ENCODE measurements around the gene RSPH10B2.
A peak's percentile ranks its signal among the peaks of the same experiment; 100 is the strongest.
"Not testable (repeated sequence)": the region's sequence is repeated elsewhere in the genome, so short reads cannot be mapped to it uniquely, and the experiment has no call there.

Gene RSPH10B2

DNA sequence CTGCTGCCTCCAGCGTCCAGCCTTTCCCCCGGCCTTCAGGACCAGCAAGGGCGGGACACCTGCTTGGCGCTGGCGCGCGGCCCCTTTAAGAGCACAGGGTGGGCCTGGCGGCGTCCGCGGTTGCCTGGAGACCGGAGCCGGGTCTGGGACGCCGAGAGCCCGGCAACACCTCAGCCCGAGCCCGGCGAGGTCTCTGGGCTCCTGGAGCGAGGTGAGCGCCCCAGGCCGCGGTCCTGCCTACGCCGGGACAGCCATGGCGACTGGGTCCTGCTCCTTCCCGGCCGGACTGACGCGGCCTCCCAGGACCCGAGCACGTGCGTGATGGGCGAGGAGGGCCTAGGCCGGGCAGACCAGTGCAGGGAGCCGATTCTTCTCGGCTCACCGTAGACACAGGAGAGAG is at the start of gene RSPH10B2:
Gene RSPH10B2 (plus strand): TSS at position 140 of the 400 bp plus-strand sequence. CDS start 3,575 bp downstream, outside the sequence.
- H3K4me3 ChIP-seq (ENCODE audit: low read depth, low read length), result not testable (repeated sequence)

- peak overlapping the region; percentile 94 for H3K4me3 ChIP-seq (ENCODE audit: low read depth, low read length)
- TF ChIP-seq CTCF (IDR thresholded peaks at IDR 0.05; ENCODE audit: borderline replicate concordance, insufficient read depth, low read depth, low read length), result no peak
These were observed 47.8 kb upstream of the RSPH10B2 start for GRCh38 chr7:6705959-6706665.

- peak within 1 kb of the TSS; percentile 94 for H3K4me3 ChIP-seq (ENCODE audit: low read depth, low read length)
- TF ChIP-seq CTCF (IDR thresholded peaks at IDR 0.05; ENCODE audit: borderline replicate concordance, insufficient read depth, low read depth, low read length), result no peak
These were observed 47.1 kb upstream of the RSPH10B2 start, which contains the start of gene ZNF12 for GRCh38 chr7:6706666-6707407. Gene ZNF12, minus strand, starts transcription at chr7:6706947. Its CDS starts 1,774 bp downstream, at chr7:6705173.

DNA sequence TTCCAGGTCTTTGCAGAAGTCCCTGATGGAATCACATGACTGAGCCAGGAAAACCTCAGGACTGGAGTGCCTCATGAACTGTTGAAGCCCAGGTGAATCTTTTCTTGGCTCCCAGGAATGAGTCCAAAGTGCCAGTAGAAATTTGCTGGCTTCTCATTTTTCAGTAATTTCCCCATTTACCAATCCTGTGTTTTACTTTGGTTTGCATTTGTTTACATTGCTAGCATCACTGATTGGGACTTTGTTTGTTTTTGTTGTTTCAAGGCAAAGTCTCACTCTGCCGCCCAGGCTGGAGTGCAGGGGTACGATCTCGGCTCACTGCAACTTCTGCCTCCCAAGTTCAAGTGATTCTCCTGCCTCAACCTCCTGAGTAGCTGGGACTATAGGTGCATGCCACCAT is 45.6 kb upstream of the RSPH10B2 start:
- H3K4me3 ChIP-seq (ENCODE audit: low read depth, low read length), result no peak overlapping the region
- no peak for TF ChIP-seq CTCF (IDR thresholded peaks at IDR 0.05; ENCODE audit: borderline replicate concordance, insufficient read depth, low read depth, low read length)

DNA sequence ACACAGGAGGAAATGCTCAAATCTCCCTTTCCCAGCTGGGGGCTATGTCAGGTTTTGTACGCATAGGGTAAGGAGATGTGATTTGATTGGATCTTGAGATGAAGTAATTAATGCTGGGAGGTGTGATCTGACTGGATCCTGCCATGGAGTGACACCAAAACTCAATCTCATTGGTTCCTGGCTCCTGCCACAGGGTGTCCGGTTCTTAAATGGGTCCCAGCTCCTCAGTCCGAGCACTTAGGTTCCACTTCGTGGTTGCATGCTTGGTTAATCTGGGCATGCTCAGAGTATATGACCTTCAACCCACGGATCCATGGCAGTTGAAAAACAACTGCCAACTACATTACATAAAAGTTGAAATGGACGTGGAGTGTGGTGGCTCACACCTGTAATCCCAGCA is 44.1 kb upstream of the RSPH10B2 start:
- H3K4me3 ChIP-seq (ENCODE audit: low read depth, low read length), result no peak overlapping the region
- TF ChIP-seq CTCF (IDR thresholded peaks at IDR 0.05; ENCODE audit: borderline replicate concordance, insufficient read depth, low read depth, low read length), result no peak

GRCh38 chr7:6714360-6714759 is 39.5 kb upstream of the RSPH10B2 start:
- no peak overlapping the region for H3K4me3 ChIP-seq (ENCODE audit: low read depth, low read length)
- TF ChIP-seq CTCF (IDR thresholded peaks at IDR 0.05; ENCODE audit: borderline replicate concordance, insufficient read depth, low read depth, low read length), result no peak

DNA sequence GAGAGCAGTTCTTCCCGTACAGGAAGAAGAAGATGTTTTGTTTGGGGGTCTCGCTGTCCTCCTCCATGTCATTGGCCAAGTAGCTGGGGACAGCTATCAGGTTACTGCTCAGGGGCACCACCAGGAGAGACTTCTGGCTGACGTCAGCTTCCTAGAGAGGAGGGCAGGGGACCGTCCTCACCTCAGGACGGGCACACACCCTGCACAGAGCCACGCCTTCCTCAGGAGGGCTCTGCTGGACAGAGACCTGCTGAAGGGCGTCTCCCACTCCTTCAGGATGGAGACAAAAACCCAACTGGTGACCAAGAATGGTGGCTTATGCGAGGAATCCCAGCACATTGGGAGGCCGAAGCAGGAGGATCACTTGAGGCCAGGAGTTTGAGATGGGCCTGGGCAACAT is 38.0 kb upstream of the RSPH10B2 start:
- H3K4me3 ChIP-seq (ENCODE audit: low read depth, low read length), result not testable (repeated sequence)

DNA sequence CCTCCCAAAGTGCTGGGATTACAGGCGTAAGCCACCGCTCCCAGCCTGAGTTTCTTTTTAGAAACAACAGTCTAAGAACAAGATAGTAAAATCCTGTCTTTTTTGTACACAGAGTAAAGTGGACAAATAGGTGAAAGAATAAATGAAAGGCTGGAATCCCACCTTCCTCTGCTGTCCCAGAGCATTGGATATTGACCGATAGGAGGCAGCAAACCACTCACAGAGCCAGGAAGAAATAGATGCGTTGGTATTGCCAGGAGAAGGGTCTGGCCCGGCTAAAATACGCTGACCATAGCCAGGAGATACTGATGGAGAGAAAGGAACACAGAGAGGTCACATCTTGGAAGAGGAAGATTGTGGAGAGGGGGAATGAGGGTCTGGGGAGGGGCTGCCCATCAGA is 35.8 kb upstream of the RSPH10B2 start:
- no peak overlapping the region for H3K4me3 ChIP-seq (ENCODE audit: low read depth, low read length)
- TF ChIP-seq CTCF (IDR thresholded peaks at IDR 0.05; ENCODE audit: borderline replicate concordance, insufficient read depth, low read depth, low read length), result no peak

- H3K4me3 ChIP-seq (ENCODE audit: low read depth, low read length), result not testable (repeated sequence)
These were observed 29.6 kb upstream of the RSPH10B2 start for GRCh38 chr7:6724351-6724750.
